Smooth muscle cell (in vitro differentiated cells): ENCODE data around the gene DYSF. TPM values are rescaled to one million over a fixed set of nuclear protein-coding genes. Genes with fewer than 3 reads are reported as not detected.
"Not testable (repeated sequence)": the region's sequence is repeated elsewhere in the genome, so short reads cannot be mapped to it uniquely, and the experiment has no call there.

Experiments
- DNase-seq: peaks from one replicate; lab custom pipeline; 2025; ENCODE audit not compliant: unreplicated experiment; lab: John Stamatoyannopoulos, UW
- H2AFZ ChIP-seq: fragments of 200-600 bp; sonication (generic); 2 replicates; pipeline ENCODE4 v1.6.0; 2016; ENCODE audit warnings: antibody characterized with exemption, low read depth, mild to moderate bottlenecking
- H3F3A ChIP-seq: fragments of 200-600 bp; sonication (generic); 2 replicates; pipeline ENCODE4 v1.6.0; 2017; ENCODE audit warnings: antibody characterized with exemption, low read depth
- H3K27ac ChIP-seq: fragments of 200-600 bp; sonication (generic); 2 replicates; pipeline ENCODE4 v1.5.1; 2016; ENCODE audit warnings: low read depth, mild to moderate bottlenecking
- H3K27me3 ChIP-seq: fragments of 200-600 bp; sonication (generic); 2 replicates; pipeline ENCODE4 v1.6.1; 2016; ENCODE audit warnings: low read depth, mild to moderate bottlenecking
- H3K36me3 ChIP-seq: fragments of 200-600 bp; sonication (generic); 2 replicates; pipeline ENCODE4 v1.5.1; 2016; ENCODE audit warnings: low read depth
- H3K4me1 ChIP-seq: fragments of 200-600 bp; sonication (generic); 2 replicates; pipeline ENCODE4 v1.5.1; 2016; ENCODE audit warnings: low read depth
- H3K4me2 ChIP-seq: fragments of 200-600 bp; sonication (generic); 2 replicates; pipeline ENCODE4 v1.6.0; 2016; ENCODE audit warnings: mild to moderate bottlenecking
- H3K4me3 ChIP-seq: fragments of 200-600 bp; sonication (generic); 2 replicates; pipeline ENCODE4 v1.5.1; 2016; ENCODE audit warnings: mild to moderate bottlenecking
- H3K79me2 ChIP-seq: fragments of 200-600 bp; sonication (generic); 2 replicates; pipeline ENCODE4 v1.6.0; 2016; ENCODE audit warnings: low read depth, mild to moderate bottlenecking
- H3K9ac ChIP-seq: fragments of 200-600 bp; sonication (generic); 2 replicates; pipeline ENCODE4 v1.6.0; 2016; ENCODE audit warnings: low read depth
- H3K9me3 ChIP-seq: fragments of 200-600 bp; sonication (generic); replicated peaks from 2 replicates; pipeline ENCODE4 v1.5.1; 2016; ENCODE audit warnings: low read depth
- H4K20me1 ChIP-seq: fragments of 200-600 bp; sonication (generic); 2 replicates; pipeline ENCODE4 v1.6.0; 2016; ENCODE audit warnings: low read depth
- CTCF ChIP-seq: fragments of 200-600 bp; sonication (generic); IDR thresholded peaks from 2 replicates; pipeline ENCODE4 v1.5.1; 2017; ENCODE audit warnings: borderline replicate concordance, mild to moderate bottlenecking, antibody characterized with exemption; ENCODE audit not compliant: insufficient read depth, poor library complexity, severe bottlenecking
- WGBS: methylation state at CpG from one replicate; pipeline ENCODE4 v1.1.7; 2016; ENCODE audit warnings: low lambda C conversion rate; 5-methylcytosine and 5-hydroxymethylcytosine counted together
- polyA plus RNA-seq: library from polyadenylated mRNA; unstranded; fragments of >200 nt; fragmentation: Nextera tagmentation; extraction: Ambion mirVana; gene quantifications from 2 replicates; pipeline ENCODE4 v1.2.1, GENCODE V29; 2016
- total RNA-seq: library from RNA; depleted of rRNA; stranded (reverse); fragments of >200 nt; gene quantifications from 2 replicates; pipeline ENCODE4 v1.2.3, GENCODE V29; 2014

Gene DYSF
- total and polyA plus RNA-seq, 2 experiments from 2014 or later: 0.64 to 1.6 TPM

- H3K9ac ChIP-seq: no peak overlapping the region
- no peak overlapping the region for H3K4me3 ChIP-seq
- H3K79me2 ChIP-seq: peaks cover 5% of the 10 kb centered on the region
- H3K4me2 ChIP-seq: no peak overlapping the region
- TF ChIP-seq CTCF: no peak
- no peak for DNase-seq
- WGBS: 97% methylated on average over 3 of the region's 3 CpGs
- no peaks in the 10 kb centered on the region for H3K9me3 ChIP-seq
- no peak overlapping the region for H2AFZ ChIP-seq
- H3F3A ChIP-seq: no peaks in the 10 kb centered on the region
- H3K4me1 ChIP-seq: no peaks in the 10 kb centered on the region
- H3K27me3 ChIP-seq: no peaks in the 10 kb centered on the region
- H3K36me3 ChIP-seq: peaks cover 37% of the 10 kb centered on the region
- H4K20me1 ChIP-seq: peaks cover 9% of the 10 kb centered on the region
- no peak overlapping the region for H3K27ac ChIP-seq
Observed at GRCh38 chr2:71428472-71429383, 24.6 kb upstream of the DYSF start.

GRCh38 chr2:71445142-71445541 lies 8.2 kb upstream of the DYSF start:
- H3K27me3 ChIP-seq, H3K4me1 ChIP-seq, DNase-seq, H3K9ac ChIP-seq, H3K4me3 ChIP-seq, H3K27ac ChIP-seq, H3K9me3 ChIP-seq, H3F3A ChIP-seq, H3K4me2 ChIP-seq, H3K79me2 ChIP-seq, H4K20me1 ChIP-seq, H3K36me3 ChIP-seq, H2AFZ ChIP-seq: not testable (repeated sequence)
- WGBS: 59% methylated on average over 5 of the region's 5 CpGs

GRCh38 chr2:71446505-71446904 lies 6.9 kb upstream of the DYSF start:
- Histone ChIP-seq H3K27ac (no peak overlapping the region), H2AFZ (no peak overlapping the region), H3K9me3 (no peaks in the 10 kb centered on the region), H3K4me3 (no peak overlapping the region), H3K36me3 (no peaks in the 10 kb centered on the region), H3K4me2 (no peak overlapping the region), H3F3A (no peaks in the 10 kb centered on the region), H3K79me2 (no peaks in the 10 kb centered on the region), H3K4me1 (no peaks in the 10 kb centered on the region), H4K20me1 (no peaks in the 10 kb centered on the region), H3K9ac (no peak overlapping the region), H3K27me3 (no peaks in the 10 kb centered on the region)
- TF ChIP-seq CTCF: no peak
- 93% methylated on average over 1 of the region's 1 CpG for WGBS
- no peak for DNase-seq

- Histone ChIP-seq H3K4me2 (no peak overlapping the region), H3K79me2 (no peaks in the 10 kb centered on the region), H3K9ac (no peak overlapping the region), H4K20me1 (no peaks in the 10 kb centered on the region), H3K4me3 (no peak overlapping the region), H3K9me3 (no peaks in the 10 kb centered on the region), H3K27ac (no peak overlapping the region), H2AFZ (no peak overlapping the region), H3K36me3 (no peaks in the 10 kb centered on the region), H3K4me1 (peaks cover 12% of the 10 kb centered on the region), H3F3A (no peaks in the 10 kb centered on the region), H3K27me3 (peaks cover 19% of the 10 kb centered on the region)
- DNase-seq: no peak
- 83% methylated on average over 3 of the region's 3 CpGs for WGBS
- TF ChIP-seq CTCF: no peak
Observed at GRCh38 chr2:71449343-71449742, 4.0 kb upstream of the DYSF start.
